GM19395 (cell line): ENCODE measurements around the gene LITAFD.

Experiments
- ATAC-seq: cut with Tn5 transposase; IDR thresholded peaks from one replicate; pipeline ENCODE4 v1.9.1; 2021; ENCODE audit warnings: mild to moderate bottlenecking, moderate library complexity; ENCODE audit not compliant: unreplicated experiment

Gene LITAFD

GRCh38 chr16:8890549-8890921 is 8.4 kb downstream of the LITAFD start:
- no peak for ATAC-seq

GRCh38 chr16:8892101-8892575 is 10.0 kb downstream of the LITAFD start:
- ATAC-seq: peak; percentile 38

- no peak for ATAC-seq
Observed at GRCh38 chr16:8893426-8893825, 11.3 kb downstream of the LITAFD start.

- ATAC-seq: no peak
Observed at GRCh38 chr16:8893976-8894690, 12.0 kb downstream of the LITAFD start.

- ATAC-seq: no peak
Observed at GRCh38 chr16:8894736-8895334, 12.7 kb downstream of the LITAFD start.

GRCh38 chr16:8898660-8899318 is 16.6 kb downstream of the LITAFD start:
- no peak for ATAC-seq

- ATAC-seq: no peak
Observed at GRCh38 chr16:8899709-8900317, 17.7 kb downstream of the LITAFD start.

- ATAC-seq: no peak
Observed at GRCh38 chr16:8900343-8900742, 18.2 kb downstream of the LITAFD start.

GRCh38 chr16:8901320-8901861 is 19.2 kb downstream of the LITAFD start:
- ATAC-seq: no peak

- ATAC-seq: no peak
Observed at GRCh38 chr16:8903004-8903403, 20.9 kb downstream of the LITAFD start.

GRCh38 chr16:8904018-8904430 is 21.9 kb downstream of the LITAFD start:
- no peak for ATAC-seq

GRCh38 chr16:8905168-8905762 is 23.1 kb downstream of the LITAFD start:
- no peak for ATAC-seq

- ATAC-seq: no peak
Observed at GRCh38 chr16:8905795-8906591, 23.8 kb downstream of the LITAFD start.

GRCh38 chr16:8907096-8907495 is 24.9 kb downstream of the LITAFD start:
- no peak for ATAC-seq

GRCh38 chr16:8908810-8909468 is 26.8 kb downstream of the LITAFD start:
- no peak for ATAC-seq

- ATAC-seq: no peak
Observed at GRCh38 chr16:8910811-8911210, 28.7 kb downstream of the LITAFD start.

GRCh38 chr16:8912793-8913192 is 30.6 kb downstream of the LITAFD start:
- ATAC-seq: no peak

- no peak for ATAC-seq
Observed at GRCh38 chr16:8914098-8914497, 31.9 kb downstream of the LITAFD start.

GRCh38 chr16:8915722-8916301 is 33.7 kb downstream of the LITAFD start:
- ATAC-seq: no peak
